Heart left ventricle (tissue), 16 donors: ENCODE data around the gene PRDM16. TPM values are rescaled to one million over a fixed set of nuclear protein-coding genes. Genes with fewer than 3 reads are reported as not detected.

Source experiments
- ATAC-seq, 4 donors: fragments of 200-7000 bp; cut with Tn5 transposase; one replicate each; pipeline ENCODE4 v1.9.1; 2020 to 2022; ENCODE audit warnings: moderate library complexity in 4 of 4, mild to moderate bottlenecking in 3 of 4, moderate number of reproducible peaks in 1 of 4
- DNase-seq, 5 donors: peaks; one replicate each; pipeline ENCODE4 v3.0.0-alpha.2; 2020
- H3K27ac ChIP-seq, 12 donors: fragments of 200-600 bp; sonication (generic) in 4 of 12; one replicate each; pipeline versions ENCODE4 v1.5.0 to v1.8.0; 2016 to 2022; ENCODE audit warnings: mild to moderate bottlenecking in 2 of 12
- H3K27me3 ChIP-seq, 9 donors: fragments of 200-600 bp; sonication (generic) in 2 of 9; one replicate each; pipeline versions ENCODE4 v1.5.1 to v1.8.0; 2016 to 2022; ENCODE audit warnings: mild to moderate bottlenecking in 3 of 9
- H3K36me3 ChIP-seq, 9 donors: fragments of 200-600 bp; sonication (generic) in 2 of 9; one replicate each; pipeline versions ENCODE4 v1.5.0 to v1.8.0; 2018 to 2022; ENCODE audit warnings: mild to moderate bottlenecking in 2 of 9
- H3K4me1 ChIP-seq, 12 donors: fragments of 200-600 bp; sonication (generic) in 4 of 12; one replicate each; pipeline versions ENCODE4 v1.5.0 to v1.8.0; 2016 to 2022; ENCODE audit warnings: mild to moderate bottlenecking in 3 of 12
- H3K4me3 ChIP-seq, 12 donors: fragments of 200-600 bp; sonication (generic) in 4 of 12; one replicate each; pipeline versions ENCODE4 v1.5.0 to v1.8.0; 2017 to 2022; ENCODE audit warnings: mild to moderate bottlenecking in 9 of 12, moderate library complexity in 4 of 12
- H3K9me3 ChIP-seq, 12 donors: fragments of 200-600 bp; sonication (generic) in 4 of 12; one replicate each; pipeline versions ENCODE4 v1.5.0 to v1.8.0; 2016 to 2022; ENCODE audit warnings: mild to moderate bottlenecking in 1 of 12
- POLR2A ChIP-seq, 2 donors: fragments of 450-650 bp; IDR thresholded peaks; one replicate each; pipeline ENCODE4 v1.6.1; 2017; ENCODE audit warnings: antibody characterized with exemption in 2 of 2, mild to moderate bottlenecking in 2 of 2, moderate library complexity in 2 of 2
- WGBS, 4 donors: extraction: QIAGEN DNeasy Blood & Tissue Kit in 2 of 4; methylation state at CpG; one replicate each; pipeline versions ENCODE4 v1.1.5 to v1.1.7; 2013 to 2018; 5-methylcytosine and 5-hydroxymethylcytosine counted together
- intact Hi-C, 10 donors: fragments of 100-400 bp; cut with DNase I; formaldehyde crosslinking; loops; one replicate each; pipeline versions ENCODE4 v1.11.1 to v1.14.2; 2022
- polyA plus RNA-seq, 2 donors: library from polyadenylated mRNA; stranded (reverse); fragments of 200-250 nt; gene quantifications; one replicate each; pipeline ENCODE4 v1.2.3, GENCODE V29; 2013
- total RNA-seq, 9 donors: library from RNA; depleted of rRNA in 2 of 9; stranded (reverse); fragments of >200 nt in 2 of 9; fragmentation: NEBNext Ultra II Directional in 3 of 9; extraction: Animal tissue kit (Norgen Biotek cat#: 25700) in 3 of 9; gene quantifications; one replicate each; pipeline versions ENCODE4 v1.1.0 to v1.2.4, GENCODE V29; 2016 to 2023
- TF ChIP-seq, protein P1 (sequence below), 12 donors: fragments of 200-600 bp; sonication (generic) in 4 of 12; IDR thresholded peaks; one replicate each; pipeline versions ENCODE4 v1.5.0 to v1.8.0; 2018 to 2022; ENCODE audit warnings: antibody characterized with exemption in 12 of 12, mild to moderate bottlenecking in 5 of 12
- donor health status: ischemic (EF 13 %, LVEDD 7.1; RV severe dilation, severe dysfunction).
- donor health status: healthy with polysubstance abuse.
- donor health status: DM: no; HTN: yes; CAD: no.
- donor health status: DM: no; HTN: no; CAD: no.
- donor health status: ischemic (EF 25% LVEDD 6.9; RV normal size, moderate dysfunction).
- donor health status: ischemic (EF 25% LVEDD 5.7; RV mildly dilated, moderate dysfunction).
- donor health status: healthy.
- donor health status: DM: yes; HTN: yes; CAD: no.
- donor health status: ischemic (EF 35%, LVEDD 5.7; RV mildly dilated, moderate dysfunction).
- donor health status: nonischemic (EF 11% LVEDD 7.7; RV severe dilation, severe dysfunction).
- donor health status: DM: yes; HTN: yes; CAD: no.
- donor health status: PGD.
- donor health status: ischemic (EF 29% LVEDD 5.4; RV normal size, mild dysfunction).
- donor health status: nonischemic (EF 23%, LVEDD 6.1; RV moderate dilation, normal function).

The PRDM16 gene
- total and polyA plus RNA-seq, 11 donors: 6.0 to 22.7 (median 14.0) TPM

- Histone ChIP-seq H3K4me3 (no peak overlapping the region), H3K27me3 (peaks cover 0 to 9% (median 0%) of the 10 kb centered on the region in 9 donors), H3K36me3 (no peaks in the 10 kb centered on the region), H3K9me3 (no peaks in the 10 kb centered on the region), H3K27ac (no peak overlapping the region), H3K4me1 (peaks cover 0 to 29% (median 4%) of the 10 kb centered on the region in 12 donors)
- ATAC-seq (no peak), DNase-seq (no peak)
- intact Hi-C loops: no loop called here
- 81 to 91% (median 85%) methylated on average over 10 to 12 of the region's 12 CpGs for WGBS, 4 donors
- TF ChIP-seq POLR2A (IDR thresholded peaks at IDR 0.05): no peak
- TF ChIP-seq, protein P1, sequence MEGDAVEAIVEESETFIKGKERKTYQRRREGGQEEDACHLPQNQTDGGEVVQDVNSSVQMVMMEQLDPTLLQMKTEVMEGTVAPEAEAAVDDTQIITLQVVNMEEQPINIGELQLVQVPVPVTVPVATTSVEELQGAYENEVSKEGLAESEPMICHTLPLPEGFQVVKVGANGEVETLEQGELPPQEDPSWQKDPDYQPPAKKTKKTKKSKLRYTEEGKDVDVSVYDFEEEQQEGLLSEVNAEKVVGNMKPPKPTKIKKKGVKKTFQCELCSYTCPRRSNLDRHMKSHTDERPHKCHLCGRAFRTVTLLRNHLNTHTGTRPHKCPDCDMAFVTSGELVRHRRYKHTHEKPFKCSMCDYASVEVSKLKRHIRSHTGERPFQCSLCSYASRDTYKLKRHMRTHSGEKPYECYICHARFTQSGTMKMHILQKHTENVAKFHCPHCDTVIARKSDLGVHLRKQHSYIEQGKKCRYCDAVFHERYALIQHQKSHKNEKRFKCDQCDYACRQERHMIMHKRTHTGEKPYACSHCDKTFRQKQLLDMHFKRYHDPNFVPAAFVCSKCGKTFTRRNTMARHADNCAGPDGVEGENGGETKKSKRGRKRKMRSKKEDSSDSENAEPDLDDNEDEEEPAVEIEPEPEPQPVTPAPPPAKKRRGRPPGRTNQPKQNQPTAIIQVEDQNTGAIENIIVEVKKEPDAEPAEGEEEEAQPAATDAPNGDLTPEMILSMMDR (IDR thresholded peaks at IDR 0.05): no peak
These were observed 226.8 kb downstream of the PRDM16 start for GRCh38 chr1:3295846-3296245.

DNA sequence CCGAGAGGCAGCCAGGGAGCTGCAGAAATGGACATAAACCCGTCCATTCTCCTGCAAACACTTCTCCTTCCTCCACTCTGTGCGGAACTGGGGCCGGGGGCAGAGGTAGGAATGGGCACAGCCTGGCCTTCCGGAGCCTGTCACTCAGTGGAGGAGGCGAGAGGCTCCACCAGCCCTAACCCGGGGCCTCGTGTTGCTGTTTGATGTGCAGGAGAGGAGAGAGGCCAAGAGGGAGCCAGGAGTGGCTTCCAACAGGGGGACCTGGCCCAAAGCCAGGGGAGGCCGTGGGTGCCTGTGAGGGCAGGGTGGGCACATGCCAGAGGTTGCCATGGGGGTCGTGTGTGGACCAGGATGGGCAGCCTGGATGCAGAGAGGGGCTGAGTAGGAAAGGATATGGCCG is 227.3 kb downstream of the PRDM16 start:
- peaks cover 0 to 9% (median 0%) of the 10 kb centered on the region in 9 donors for H3K27me3 ChIP-seq
- intact Hi-C loops: no loop called here
- peaks cover 0 to 25% (median 4%) of the 10 kb centered on the region in 12 donors for H3K4me1 ChIP-seq
- no peak overlapping the region for H3K4me3 ChIP-seq
- ATAC-seq (no peak), DNase-seq (no peak)
- H3K27ac ChIP-seq: no peak overlapping the region
- 48 to 56% (median 55%) methylated on average over 5 to 11 of the region's 11 CpGs for WGBS, 4 donors
- no peaks in the 10 kb centered on the region for H3K36me3 ChIP-seq
- TF ChIP-seq, protein P1 (IDR thresholded peaks at IDR 0.05): no peak
- no peak for TF ChIP-seq POLR2A (IDR thresholded peaks at IDR 0.05)
- H3K9me3 ChIP-seq: no peaks in the 10 kb centered on the region

DNA sequence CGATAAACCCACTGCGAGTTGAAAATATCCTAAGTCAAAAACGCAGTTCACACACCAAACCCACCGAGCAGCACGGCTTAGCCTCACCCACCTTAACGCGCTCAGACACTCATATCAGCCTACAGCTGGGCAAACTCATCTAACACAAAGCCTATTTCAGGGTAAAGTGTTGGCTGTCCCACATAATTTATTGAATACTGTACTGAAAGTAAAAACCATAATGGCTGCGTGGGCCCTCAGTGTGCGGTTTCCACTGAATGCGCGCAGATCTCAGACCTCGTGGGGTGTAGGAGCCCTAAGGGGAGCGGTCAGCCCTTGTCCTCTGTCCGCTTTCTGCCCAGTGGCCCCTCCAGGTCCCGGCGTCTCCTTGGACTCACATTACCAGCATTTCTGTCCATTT is 227.8 kb downstream of the PRDM16 start:
- Histone ChIP-seq H3K9me3 (peaks cover 0 to 3% (median 0%) of the 10 kb centered on the region in 12 donors), H3K27me3 (peaks cover 0 to 9% (median 0%) of the 10 kb centered on the region in 9 donors), H3K36me3 (no peaks in the 10 kb centered on the region), H3K4me3 (no peak overlapping the region), H3K4me1 (peaks cover 0 to 20% (median 2%) of the 10 kb centered on the region in 12 donors), H3K27ac (no peak overlapping the region)
- 87 to 90% (median 89%) methylated on average over 16 of the region's 16 CpGs for WGBS, 4 donors
- TF ChIP-seq, protein P1 (IDR thresholded peaks at IDR 0.05): no peak
- TF ChIP-seq POLR2A (IDR thresholded peaks at IDR 0.05): no peak
- DNase-seq (no peak), ATAC-seq (no peak)
- intact Hi-C loops: no loop called here

DNA sequence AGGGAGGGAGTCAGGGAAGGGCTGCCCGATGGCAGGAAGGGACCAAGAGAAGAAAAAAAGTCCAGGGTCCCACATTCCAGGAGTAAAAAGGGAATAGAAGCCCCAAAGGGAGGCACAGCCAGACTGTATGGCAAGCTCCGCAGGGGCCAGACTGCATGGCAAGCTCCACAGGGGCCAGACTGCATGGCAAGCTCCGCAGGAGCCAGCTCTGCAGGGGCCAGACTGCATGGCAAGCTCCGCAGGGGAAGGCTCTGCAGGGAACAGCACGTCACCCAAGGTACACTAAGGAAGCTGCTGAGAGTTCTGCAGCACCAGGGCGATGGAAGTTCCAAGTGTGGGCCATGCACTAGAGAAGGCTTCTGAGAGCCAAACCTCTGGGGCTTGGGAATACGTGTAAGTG is 228.8 kb downstream of the PRDM16 start:
- no peak overlapping the region for H3K27ac ChIP-seq
- ATAC-seq (no peak), DNase-seq (no peak)
- peaks cover 0 to 11% (median 0%) of the 10 kb centered on the region in 12 donors for H3K4me1 ChIP-seq
- TF ChIP-seq POLR2A (IDR thresholded peaks at IDR 0.05): no peak
- TF ChIP-seq, protein P1 (IDR thresholded peaks at IDR 0.05): no peak
- no peak overlapping the region for H3K4me3 ChIP-seq
- H3K36me3 ChIP-seq: no peaks in the 10 kb centered on the region
- 79 to 88% (median 85%) methylated on average over 6 to 7 of the region's 7 CpGs for WGBS, 4 donors
- peaks cover 0 to 9% (median 0%) of the 10 kb centered on the region in 9 donors for H3K27me3 ChIP-seq
- intact Hi-C loops: no loop called here
- peaks cover 0 to 6% (median 0%) of the 10 kb centered on the region in 12 donors for H3K9me3 ChIP-seq
